Endothelial cell of umbilical vein (primary cell): ENCODE data around the gene NEU2. TPM values are rescaled to one million over a fixed set of nuclear protein-coding genes. Genes with fewer than 3 reads are reported as not detected.
A peak's percentile ranks its signal among the peaks of the same experiment; 100 is the strongest.

Experiments used
- BruUV-seq: library from RNA; stranded (reverse); fragments of 400-500 nt; replicated peaks from 2 replicates; lab custom pipeline; 2021; lab: Mats Ljungman, UMichigan
- CTCF ChIA-PET: fragments of 300-600, 350-600 bp; sonication (Branson Sonifier 250); formaldehyde crosslinking; loops from one replicate; lab custom pipeline; 2021; ENCODE audit warnings: antibody characterized with exemption, inconsistent platforms; lab: Charles Lee
- POLR2A ChIA-PET: fragments of 300-600, 350-600 bp; sonication (Branson Sonifier 250); formaldehyde crosslinking; loops from one replicate; lab custom pipeline; 2021; ENCODE audit warnings: antibody characterized with exemption, inconsistent platforms; lab: Charles Lee
- DNase-seq: peaks from one replicate; pipeline ENCODE4 v3.0.0-alpha.2; 2011; ENCODE audit warnings: low read depth, low spot score
- FAIRE-seq: peaks from 2 replicates; lab custom pipeline; 2011; peaks lifted over from hg19 to GRCh38; lab: Jason Lieb, UNC
- H2AFZ ChIP-seq: 2 replicates; pipeline ENCODE4 v1.6.0; 2012; ENCODE audit warnings: low read depth, low read length, control low read depth, inconsistent platforms
- H3K27ac ChIP-seq: 2 replicates; pipeline ENCODE4 v1.5.1; 2011; ENCODE audit warnings: low read depth, mild to moderate bottlenecking, control low read depth, low read length, moderate library complexity; ENCODE audit not compliant: insufficient read depth
- H3K27me3 ChIP-seq, 2 experiments: 2 replicates each; pipeline versions ENCODE4 v1.6.0 to v1.6.1; 2011; ENCODE audit warnings: low read length in 2 of 2, mixed read lengths in 1 of 2; ENCODE audit not compliant: control insufficient read depth in 2 of 2, insufficient read depth in 2 of 2
- H3K36me3 ChIP-seq, 2 experiments: 2 replicates in 1 of 2; 3 replicates in 1 of 2; pipeline ENCODE4 v1.5.1; 2011; ENCODE audit warnings: low read length in 2 of 2, mild to moderate bottlenecking in 1 of 2, moderate library complexity in 1 of 2; ENCODE audit not compliant: control insufficient read depth in 2 of 2, insufficient read depth in 2 of 2; ENCODE audit errors: extremely low read depth in 1 of 2
- H3K4me1 ChIP-seq: 3 replicates; pipeline ENCODE4 v1.5.1; 2011; ENCODE audit warnings: mild to moderate bottlenecking, low read length; ENCODE audit not compliant: control insufficient read depth, insufficient read depth; ENCODE audit errors: extremely low read depth
- H3K4me2 ChIP-seq: 2 replicates; pipeline ENCODE4 v1.6.1; 2011; ENCODE audit warnings: low read length, control low read depth, mixed read lengths; ENCODE audit not compliant: insufficient read depth
- H3K4me3 ChIP-seq, 3 experiments: fragments of 200-600 bp in 1 of 3; sonication (generic), shearing (Covaris generic) in 1 of 3; replicated peaks in 1 of 3; 2 replicates each; pipeline ENCODE4 v1.5.1; 2011 to 2016; ENCODE audit warnings: control low read depth in 3 of 3, low read length in 3 of 3, mild to moderate bottlenecking in 2 of 3, inconsistent platforms in 1 of 3, low read depth in 1 of 3, moderate library complexity in 1 of 3; ENCODE audit not compliant: insufficient read depth in 1 of 3
- H3K79me2 ChIP-seq: 2 replicates; pipeline ENCODE4 v1.6.0; 2012; ENCODE audit warnings: low read length, inconsistent platforms; ENCODE audit not compliant: control insufficient read depth, insufficient read depth
- H3K9ac ChIP-seq: replicated peaks from 2 replicates; pipeline ENCODE3; 2011; ENCODE audit warnings: low read length, control low read depth; ENCODE audit not compliant: insufficient read depth; ENCODE audit errors: extremely low read depth
- H3K9me1 ChIP-seq: replicated peaks from 3 replicates; pipeline ENCODE4 v1.6.0; 2011; ENCODE audit warnings: mild to moderate bottlenecking, low read length; ENCODE audit not compliant: control insufficient read depth, insufficient read depth; ENCODE audit errors: extremely low read depth
- H3K9me3 ChIP-seq: replicated peaks from 2 replicates; pipeline ENCODE4 v1.5.1; 2012; ENCODE audit warnings: low read length, inconsistent platforms; ENCODE audit not compliant: control insufficient read depth, insufficient read depth
- H4K20me1 ChIP-seq: replicated peaks from 2 replicates; pipeline ENCODE3; 2011; ENCODE audit warnings: mild to moderate bottlenecking, low read length; ENCODE audit not compliant: control insufficient read depth, insufficient read depth; ENCODE audit errors: extremely low read depth
- EZH2 ChIP-seq: IDR thresholded peaks from 2 replicates; pipeline ENCODE4 v1.6.1; 2012; ENCODE audit warnings: borderline replicate concordance, low read depth, mild to moderate bottlenecking, moderate library complexity, low read length, inconsistent platforms; ENCODE audit not compliant: severe bottlenecking
- FOS ChIP-seq: IDR thresholded peaks from 2 replicates; pipeline ENCODE4 v1.6.1; 2011; ENCODE audit warnings: mild to moderate bottlenecking, low read length, moderate library complexity, borderline replicate concordance; ENCODE audit not compliant: insufficient read depth
- GATA2 ChIP-seq: IDR thresholded peaks from 2 replicates; pipeline ENCODE4 v1.7.0; 2011; ENCODE audit warnings: low read depth, mild to moderate bottlenecking, moderate library complexity, mixed read lengths, low read length; ENCODE audit not compliant: insufficient read length, insufficient read depth
- JUN ChIP-seq: IDR thresholded peaks from 2 replicates; pipeline ENCODE4 v1.6.1; 2011; ENCODE audit warnings: borderline replicate concordance, low read depth; ENCODE audit not compliant: insufficient read length, insufficient read depth
- MYC ChIP-seq: IDR thresholded peaks from one replicate; pipeline ENCODE4 v1.6.1; 2011; ENCODE audit warnings: mild to moderate bottlenecking, low read depth, low read length
- POLR2A ChIP-seq: IDR thresholded peaks from 2 replicates; pipeline ENCODE4 v1.6.1; 2012; ENCODE audit warnings: low read depth, mild to moderate bottlenecking, control low read depth, low read length
- POLR2AphosphoS5 ChIP-seq: IDR thresholded peaks from 2 replicates; pipeline ENCODE4 v1.6.1; 2012; ENCODE audit warnings: low read depth, mild to moderate bottlenecking, control low read depth, low read length, moderate library complexity; ENCODE audit not compliant: insufficient read depth
- dilution Hi-C: fragments of 300-500 bp; cut with MboI; formaldehyde crosslinking; loops from one replicate; pipeline ENCODE4 v1.15.0; 2019; ENCODE audit warnings: low sequenced_read_pairs; ENCODE audit not compliant: extremely low pct_ligation_motif_present
- intact Hi-C: fragments of 100-400 bp; cut with micrococcal nuclease; formaldehyde crosslinking; loops from one replicate; pipeline ENCODE4 v1.10.0; 2022
- polyA plus RNA-seq, 4 experiments: library from polyadenylated mRNA; depleted of rRNA in 3 of 4; stranded (reverse) in 3 of 4; unstranded in 1 of 4; fragments of >200 nt; gene quantifications; 2 replicates each; pipeline versions ENCODE4 v1.2.1 to v1.2.3, GENCODE V29; 2011 to 2012; ENCODE audit warnings: missing spikeins in 1 of 4
- total RNA-seq: library from RNA; stranded (reverse); gene quantifications from 2 replicates; pipeline ENCODE4 v1.2.3, GENCODE V29; 2021
- TF ChIP-seq, protein P1 (sequence below): IDR thresholded peaks from 2 replicates; pipeline ENCODE4 v1.6.1; 2011; ENCODE audit not compliant: insufficient read depth, insufficient read length
- TF ChIP-seq, protein P2 (sequence below), 2 donors: IDR thresholded peaks; 1 replicate in 1 of 2; 2 replicates in 1 of 2; pipeline ENCODE4 v1.5.1; 2011; ENCODE audit warnings: low read length in 2 of 2, mild to moderate bottlenecking in 2 of 2, moderate library complexity in 2 of 2, control low read depth in 1 of 2, inconsistent platforms in 1 of 2, low read depth in 1 of 2; ENCODE audit not compliant: insufficient read depth in 1 of 2; ENCODE audit errors: extremely low read depth in 1 of 2

NEU2 gene
- total and polyA plus RNA-seq, 2 donors (not counting 3 experiments of a cell fraction or from before 2014, with no cell fraction given): not detected

DNA sequence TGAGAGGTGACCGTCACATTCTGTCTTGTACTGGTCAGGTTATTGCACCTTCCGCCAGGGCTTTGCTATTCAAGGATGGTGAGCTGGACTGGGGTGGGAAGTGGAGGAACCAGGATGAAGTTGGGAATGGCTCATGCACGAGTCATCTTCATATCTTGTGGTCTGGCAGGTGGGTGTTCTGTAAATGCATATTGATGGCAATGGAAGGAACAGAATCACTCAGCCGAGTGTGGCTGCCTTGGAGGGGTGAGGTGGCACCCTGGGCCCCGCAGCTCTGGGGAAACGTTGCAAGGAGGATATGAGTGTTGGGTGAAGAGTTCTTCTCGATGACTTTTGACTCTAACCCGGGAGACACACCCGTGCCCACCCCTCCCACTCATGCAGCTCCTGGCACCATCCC is 1.2 kb downstream of the NEU2 start:
- no TSS peak for BruUV-seq
- Histone ChIP-seq H3K9me1 (no peaks in the 10 kb centered on the region), H3K4me1 (no peaks in the 10 kb centered on the region), H3K9ac (no peak overlapping the region), H3K27ac (no peak overlapping the region), H3K9me3 (no peaks in the 10 kb centered on the region), H3K79me2 (no peaks in the 10 kb centered on the region), H3K4me2 (no peak overlapping the region), H4K20me1 (no peaks in the 10 kb centered on the region), H3K4me3 (no peak overlapping the region), H3K27me3 (no peaks in the 10 kb centered on the region), H2AFZ (no peak overlapping the region), H3K36me3 (no peaks in the 10 kb centered on the region)
- dilution Hi-C loops: no loop called here
- intact Hi-C loops: no loop called here
- no peak for FAIRE-seq
- POLR2A ChIA-PET: no interaction called here
- no peak for DNase-seq
- peak; percentile 42 for TF ChIP-seq FOS
- no peak for TF ChIP-seq POLR2A
- TF ChIP-seq GATA2: no peak
- CTCF ChIA-PET: interaction anchor here (1.6 kb wide), 1 partner anchor 21 kb away, joined by 5 read pairs; no protein-coding TSS in a partner anchor

DNA sequence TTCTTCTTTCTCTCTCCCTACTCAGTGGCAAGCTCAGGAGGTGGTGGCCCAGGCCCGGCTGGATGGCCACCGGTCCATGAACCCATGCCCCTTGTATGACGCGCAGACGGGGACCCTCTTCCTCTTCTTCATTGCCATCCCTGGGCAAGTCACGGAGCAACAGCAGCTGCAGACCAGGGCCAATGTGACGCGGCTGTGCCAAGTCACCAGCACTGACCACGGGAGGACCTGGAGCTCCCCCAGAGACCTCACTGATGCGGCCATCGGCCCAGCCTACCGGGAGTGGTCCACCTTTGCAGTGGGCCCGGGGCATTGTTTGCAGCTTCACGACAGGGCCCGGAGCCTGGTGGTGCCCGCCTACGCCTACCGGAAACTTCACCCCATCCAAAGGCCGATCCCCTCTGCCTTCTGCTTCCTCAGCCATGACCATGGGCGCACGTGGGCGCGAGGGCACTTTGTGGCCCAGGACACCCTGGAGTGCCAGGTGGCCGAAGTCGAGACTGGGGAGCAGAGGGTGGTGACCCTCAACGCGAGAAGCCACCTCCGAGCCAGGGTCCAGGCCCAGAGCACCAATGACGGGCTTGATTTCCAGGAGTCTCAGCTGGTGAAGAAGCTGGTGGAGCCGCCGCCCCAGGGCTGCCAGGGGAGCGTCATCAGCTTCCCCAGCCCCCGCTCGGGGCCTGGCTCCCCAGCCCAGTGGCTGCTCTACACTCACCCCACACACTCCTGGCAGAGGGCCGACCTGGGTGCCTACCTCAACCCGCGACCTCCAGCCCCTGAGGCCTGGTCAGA is 1.8 kb downstream of the NEU2 start:
- Histone ChIP-seq H3K27me3 (no peaks in the 10 kb centered on the region), H3K4me2 (no peak overlapping the region), H3K9me3 (no peaks in the 10 kb centered on the region), H3K9me1 (no peaks in the 10 kb centered on the region), H3K4me1 (no peaks in the 10 kb centered on the region), H3K27ac (no peak overlapping the region), H3K4me3 (no peak overlapping the region), H3K9ac (no peak overlapping the region), H2AFZ (no peak overlapping the region), H3K36me3 (no peaks in the 10 kb centered on the region), H4K20me1 (no peaks in the 10 kb centered on the region), H3K79me2 (no peaks in the 10 kb centered on the region)
- DNase-seq: no peak
- CTCF ChIA-PET: interaction anchor here (1.6 kb wide), 1 partner anchor 20 kb away, joined by 5 read pairs; no protein-coding TSS in a partner anchor
- BruUV-seq: no TSS peak
- dilution Hi-C loops (no loop called here), intact Hi-C loops (no loop called here)
- POLR2A ChIA-PET: no interaction called here
- TF ChIP-seq GATA2 (no peak), MYC (no peak), FOS (no peak), POLR2A (no peak), JUN (no peak), POLR2AphosphoS5 (no peak), EZH2 (no peak)
- TF ChIP-seq, protein P1, sequence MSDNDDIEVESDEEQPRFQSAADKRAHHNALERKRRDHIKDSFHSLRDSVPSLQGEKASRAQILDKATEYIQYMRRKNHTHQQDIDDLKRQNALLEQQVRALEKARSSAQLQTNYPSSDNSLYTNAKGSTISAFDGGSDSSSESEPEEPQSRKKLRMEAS: no peak
- TF ChIP-seq, protein P2, sequence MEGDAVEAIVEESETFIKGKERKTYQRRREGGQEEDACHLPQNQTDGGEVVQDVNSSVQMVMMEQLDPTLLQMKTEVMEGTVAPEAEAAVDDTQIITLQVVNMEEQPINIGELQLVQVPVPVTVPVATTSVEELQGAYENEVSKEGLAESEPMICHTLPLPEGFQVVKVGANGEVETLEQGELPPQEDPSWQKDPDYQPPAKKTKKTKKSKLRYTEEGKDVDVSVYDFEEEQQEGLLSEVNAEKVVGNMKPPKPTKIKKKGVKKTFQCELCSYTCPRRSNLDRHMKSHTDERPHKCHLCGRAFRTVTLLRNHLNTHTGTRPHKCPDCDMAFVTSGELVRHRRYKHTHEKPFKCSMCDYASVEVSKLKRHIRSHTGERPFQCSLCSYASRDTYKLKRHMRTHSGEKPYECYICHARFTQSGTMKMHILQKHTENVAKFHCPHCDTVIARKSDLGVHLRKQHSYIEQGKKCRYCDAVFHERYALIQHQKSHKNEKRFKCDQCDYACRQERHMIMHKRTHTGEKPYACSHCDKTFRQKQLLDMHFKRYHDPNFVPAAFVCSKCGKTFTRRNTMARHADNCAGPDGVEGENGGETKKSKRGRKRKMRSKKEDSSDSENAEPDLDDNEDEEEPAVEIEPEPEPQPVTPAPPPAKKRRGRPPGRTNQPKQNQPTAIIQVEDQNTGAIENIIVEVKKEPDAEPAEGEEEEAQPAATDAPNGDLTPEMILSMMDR (IDR thresholded peaks at IDR 0.05; ENCODE audit: extremely low read depth in 1 of 2, insufficient read depth in 1 of 2, low read depth in 1 of 2, low read length in 2 of 2): no peak
- no peak for FAIRE-seq
